ENCODE measurements around the gene TFG.

Gene TFG

GRCh38 chr3:100715176-100715575 lies 5.9 kb downstream of the TFG start:
- no peaks in the 10 kb centered on the region for H3K27me3 ChIP-seq (ENCODE audit: insufficient read depth, poor library complexity, severe bottlenecking)
- no peak overlapping the region for H3K4me3 ChIP-seq (replicated peaks; ENCODE audit: insufficient read depth, low read length)
- TF ChIP-seq SPI1 (IDR thresholded peaks at IDR 0.05; ENCODE audit: borderline replicate concordance, low read depth) (no peak), POLR2AphosphoS5 (IDR thresholded peaks at IDR 0.05; ENCODE audit: low read depth) (no peak), GABPA (IDR thresholded peaks at IDR 0.05; ENCODE audit: low read depth) (no peak)
- TF ChIP-seq, protein P1, sequence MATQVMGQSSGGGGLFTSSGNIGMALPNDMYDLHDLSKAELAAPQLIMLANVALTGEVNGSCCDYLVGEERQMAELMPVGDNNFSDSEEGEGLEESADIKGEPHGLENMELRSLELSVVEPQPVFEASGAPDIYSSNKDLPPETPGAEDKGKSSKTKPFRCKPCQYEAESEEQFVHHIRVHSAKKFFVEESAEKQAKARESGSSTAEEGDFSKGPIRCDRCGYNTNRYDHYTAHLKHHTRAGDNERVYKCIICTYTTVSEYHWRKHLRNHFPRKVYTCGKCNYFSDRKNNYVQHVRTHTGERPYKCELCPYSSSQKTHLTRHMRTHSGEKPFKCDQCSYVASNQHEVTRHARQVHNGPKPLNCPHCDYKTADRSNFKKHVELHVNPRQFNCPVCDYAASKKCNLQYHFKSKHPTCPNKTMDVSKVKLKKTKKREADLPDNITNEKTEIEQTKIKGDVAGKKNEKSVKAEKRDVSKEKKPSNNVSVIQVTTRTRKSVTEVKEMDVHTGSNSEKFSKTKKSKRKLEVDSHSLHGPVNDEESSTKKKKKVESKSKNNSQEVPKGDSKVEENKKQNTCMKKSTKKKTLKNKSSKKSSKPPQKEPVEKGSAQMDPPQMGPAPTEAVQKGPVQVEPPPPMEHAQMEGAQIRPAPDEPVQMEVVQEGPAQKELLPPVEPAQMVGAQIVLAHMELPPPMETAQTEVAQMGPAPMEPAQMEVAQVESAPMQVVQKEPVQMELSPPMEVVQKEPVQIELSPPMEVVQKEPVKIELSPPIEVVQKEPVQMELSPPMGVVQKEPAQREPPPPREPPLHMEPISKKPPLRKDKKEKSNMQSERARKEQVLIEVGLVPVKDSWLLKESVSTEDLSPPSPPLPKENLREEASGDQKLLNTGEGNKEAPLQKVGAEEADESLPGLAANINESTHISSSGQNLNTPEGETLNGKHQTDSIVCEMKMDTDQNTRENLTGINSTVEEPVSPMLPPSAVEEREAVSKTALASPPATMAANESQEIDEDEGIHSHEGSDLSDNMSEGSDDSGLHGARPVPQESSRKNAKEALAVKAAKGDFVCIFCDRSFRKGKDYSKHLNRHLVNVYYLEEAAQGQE (IDR thresholded peaks at IDR 0.05; ENCODE audit: insufficient replicate concordance, low read depth) = no peak
- TF ChIP-seq, protein P2, sequence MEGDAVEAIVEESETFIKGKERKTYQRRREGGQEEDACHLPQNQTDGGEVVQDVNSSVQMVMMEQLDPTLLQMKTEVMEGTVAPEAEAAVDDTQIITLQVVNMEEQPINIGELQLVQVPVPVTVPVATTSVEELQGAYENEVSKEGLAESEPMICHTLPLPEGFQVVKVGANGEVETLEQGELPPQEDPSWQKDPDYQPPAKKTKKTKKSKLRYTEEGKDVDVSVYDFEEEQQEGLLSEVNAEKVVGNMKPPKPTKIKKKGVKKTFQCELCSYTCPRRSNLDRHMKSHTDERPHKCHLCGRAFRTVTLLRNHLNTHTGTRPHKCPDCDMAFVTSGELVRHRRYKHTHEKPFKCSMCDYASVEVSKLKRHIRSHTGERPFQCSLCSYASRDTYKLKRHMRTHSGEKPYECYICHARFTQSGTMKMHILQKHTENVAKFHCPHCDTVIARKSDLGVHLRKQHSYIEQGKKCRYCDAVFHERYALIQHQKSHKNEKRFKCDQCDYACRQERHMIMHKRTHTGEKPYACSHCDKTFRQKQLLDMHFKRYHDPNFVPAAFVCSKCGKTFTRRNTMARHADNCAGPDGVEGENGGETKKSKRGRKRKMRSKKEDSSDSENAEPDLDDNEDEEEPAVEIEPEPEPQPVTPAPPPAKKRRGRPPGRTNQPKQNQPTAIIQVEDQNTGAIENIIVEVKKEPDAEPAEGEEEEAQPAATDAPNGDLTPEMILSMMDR (IDR thresholded peaks at IDR 0.05; ENCODE audit: insufficient read depth, low read length) = no peak
- DNase-seq (ENCODE audit: low read depth in 1 of 2, low spot score in 1 of 2) = no peak
- no peak overlapping the region for H3K27ac ChIP-seq (replicated peaks)

DNA sequence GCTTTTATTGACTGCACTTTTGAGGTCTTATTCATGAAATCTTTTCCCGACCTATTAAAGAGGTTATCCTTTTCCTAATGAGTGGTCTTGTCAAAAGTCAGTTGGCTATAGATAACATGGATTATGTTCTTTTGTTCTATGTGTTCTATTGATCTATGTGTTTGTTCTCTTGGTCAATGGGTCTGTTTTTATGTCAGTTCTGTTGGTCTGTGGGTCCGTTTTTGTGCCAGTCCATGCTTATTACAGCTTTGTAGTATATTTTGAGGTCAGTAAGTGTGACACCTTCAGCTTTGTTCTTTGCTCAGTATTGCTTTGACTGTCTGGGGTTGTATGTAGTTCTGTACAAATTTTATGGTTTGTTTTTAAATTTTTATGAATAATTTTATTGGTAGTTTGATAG lies 7.8 kb downstream of the TFG start:
- H3K27me3 ChIP-seq (ENCODE audit: insufficient read depth, poor library complexity, severe bottlenecking) = no peaks in the 10 kb centered on the region
- TF ChIP-seq, protein P1 (IDR thresholded peaks at IDR 0.05; ENCODE audit: insufficient replicate concordance, low read depth) = no peak
- no peak for TF ChIP-seq GABPA (IDR thresholded peaks at IDR 0.05; ENCODE audit: low read depth)
- TF ChIP-seq, protein P2 (IDR thresholded peaks at IDR 0.05; ENCODE audit: insufficient read depth, low read length) = no peak
- TF ChIP-seq POLR2AphosphoS5 (IDR thresholded peaks at IDR 0.05; ENCODE audit: low read depth) = no peak
- no peak for DNase-seq (ENCODE audit: low read depth in 1 of 2, low spot score in 1 of 2)
- no peak overlapping the region for H3K27ac ChIP-seq (replicated peaks)
- H3K4me3 ChIP-seq (replicated peaks; ENCODE audit: insufficient read depth, low read length) = no peak overlapping the region

DNA sequence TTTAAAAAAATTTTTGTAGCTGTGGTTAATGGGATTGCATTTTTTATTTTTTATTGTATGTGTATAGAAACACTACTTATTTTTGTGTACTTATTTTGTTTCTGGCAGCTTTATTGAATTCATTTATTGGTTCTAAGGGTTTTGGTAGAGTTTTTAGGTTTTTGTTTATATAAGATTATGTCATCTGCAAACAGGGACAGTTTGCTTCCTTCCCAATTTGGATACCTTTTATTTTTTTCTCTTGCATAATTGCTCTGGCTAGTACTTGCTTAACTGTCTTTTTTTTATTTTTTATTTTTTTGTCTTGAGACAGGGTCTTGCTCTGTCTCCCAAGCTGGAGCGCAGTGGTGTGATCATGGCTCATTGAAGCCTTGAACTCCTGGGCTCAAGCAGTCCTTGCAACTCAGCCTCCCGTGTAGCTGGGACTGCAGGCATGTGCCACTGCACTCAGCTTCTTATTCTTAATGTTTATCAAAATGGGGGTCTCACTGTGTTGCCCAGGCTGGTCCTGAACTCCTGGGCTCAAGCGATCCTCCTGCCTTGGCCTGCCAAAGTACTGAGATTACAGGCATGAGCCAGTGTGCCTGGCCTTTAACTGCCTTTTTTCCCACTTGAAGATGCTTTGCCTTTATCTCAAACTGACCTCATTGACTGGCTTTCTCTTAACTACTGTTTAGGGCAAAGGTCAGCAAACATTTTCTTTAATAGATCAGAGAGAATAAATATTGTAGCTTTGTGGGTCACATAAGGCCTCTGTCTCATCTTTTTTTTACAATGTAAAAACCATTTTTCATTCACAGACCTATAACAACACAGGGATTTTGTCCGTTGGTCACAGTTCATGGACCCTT lies 8.6 kb downstream of the TFG start:
- H3K27ac ChIP-seq (replicated peaks) = no peak overlapping the region
- no peak for DNase-seq (ENCODE audit: low read depth in 1 of 2, low spot score in 1 of 2)
- H3K4me3 ChIP-seq (replicated peaks; ENCODE audit: insufficient read depth, low read length) = no peak overlapping the region
- H3K27me3 ChIP-seq (ENCODE audit: insufficient read depth, poor library complexity, severe bottlenecking) = no peaks in the 10 kb centered on the region
- no peak for TF ChIP-seq GABPA (IDR thresholded peaks at IDR 0.05; ENCODE audit: low read depth)
- TF ChIP-seq SPI1 (IDR thresholded peaks at IDR 0.05; ENCODE audit: borderline replicate concordance, low read depth) = no peak
- TF ChIP-seq, protein P2 (IDR thresholded peaks at IDR 0.05; ENCODE audit: insufficient read depth, low read length) = no peak
- TF ChIP-seq, protein P1 (IDR thresholded peaks at IDR 0.05; ENCODE audit: insufficient replicate concordance, low read depth) = no peak
- TF ChIP-seq POLR2AphosphoS5 (IDR thresholded peaks at IDR 0.05; ENCODE audit: low read depth) = no peak
